Measurements from ENCODE around the gene NOTCH1.
A peak's percentile ranks its signal among the peaks of the same experiment; 100 is the strongest.

The NOTCH1 gene

DNA sequence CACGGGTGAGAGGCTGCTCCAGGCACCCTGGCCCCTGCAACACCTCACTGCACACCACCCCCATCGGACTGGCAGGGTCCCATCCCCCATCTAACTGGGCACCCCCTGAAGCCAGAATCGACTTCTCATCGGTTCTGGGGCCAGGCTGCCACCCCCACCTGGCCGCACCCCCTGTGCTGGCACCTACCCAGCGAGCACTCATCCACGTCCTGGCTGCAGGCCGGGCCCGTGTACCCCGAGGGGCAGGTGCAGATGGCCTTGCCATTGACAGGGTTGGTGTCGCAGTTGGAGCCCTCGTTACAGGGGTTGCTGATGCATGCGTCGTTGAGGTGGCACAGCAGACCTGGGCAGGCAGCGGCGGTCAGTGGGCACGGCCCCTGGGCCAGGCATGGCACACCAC is 27.9 kb downstream of the NOTCH1 start:
- no peak for DNase-seq (ENCODE audit: low spot score)
- POLR2A ChIA-PET (ENCODE audit: low non-redundant PET): no interaction called here
- CTCF ChIA-PET: no interaction called here
- TF ChIP-seq, protein P1, sequence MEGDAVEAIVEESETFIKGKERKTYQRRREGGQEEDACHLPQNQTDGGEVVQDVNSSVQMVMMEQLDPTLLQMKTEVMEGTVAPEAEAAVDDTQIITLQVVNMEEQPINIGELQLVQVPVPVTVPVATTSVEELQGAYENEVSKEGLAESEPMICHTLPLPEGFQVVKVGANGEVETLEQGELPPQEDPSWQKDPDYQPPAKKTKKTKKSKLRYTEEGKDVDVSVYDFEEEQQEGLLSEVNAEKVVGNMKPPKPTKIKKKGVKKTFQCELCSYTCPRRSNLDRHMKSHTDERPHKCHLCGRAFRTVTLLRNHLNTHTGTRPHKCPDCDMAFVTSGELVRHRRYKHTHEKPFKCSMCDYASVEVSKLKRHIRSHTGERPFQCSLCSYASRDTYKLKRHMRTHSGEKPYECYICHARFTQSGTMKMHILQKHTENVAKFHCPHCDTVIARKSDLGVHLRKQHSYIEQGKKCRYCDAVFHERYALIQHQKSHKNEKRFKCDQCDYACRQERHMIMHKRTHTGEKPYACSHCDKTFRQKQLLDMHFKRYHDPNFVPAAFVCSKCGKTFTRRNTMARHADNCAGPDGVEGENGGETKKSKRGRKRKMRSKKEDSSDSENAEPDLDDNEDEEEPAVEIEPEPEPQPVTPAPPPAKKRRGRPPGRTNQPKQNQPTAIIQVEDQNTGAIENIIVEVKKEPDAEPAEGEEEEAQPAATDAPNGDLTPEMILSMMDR (conservative IDR thresholded peaks at IDR 0.05; ENCODE audit: low read depth): no peak
- no peak overlapping the region for H3K27ac ChIP-seq

DNA sequence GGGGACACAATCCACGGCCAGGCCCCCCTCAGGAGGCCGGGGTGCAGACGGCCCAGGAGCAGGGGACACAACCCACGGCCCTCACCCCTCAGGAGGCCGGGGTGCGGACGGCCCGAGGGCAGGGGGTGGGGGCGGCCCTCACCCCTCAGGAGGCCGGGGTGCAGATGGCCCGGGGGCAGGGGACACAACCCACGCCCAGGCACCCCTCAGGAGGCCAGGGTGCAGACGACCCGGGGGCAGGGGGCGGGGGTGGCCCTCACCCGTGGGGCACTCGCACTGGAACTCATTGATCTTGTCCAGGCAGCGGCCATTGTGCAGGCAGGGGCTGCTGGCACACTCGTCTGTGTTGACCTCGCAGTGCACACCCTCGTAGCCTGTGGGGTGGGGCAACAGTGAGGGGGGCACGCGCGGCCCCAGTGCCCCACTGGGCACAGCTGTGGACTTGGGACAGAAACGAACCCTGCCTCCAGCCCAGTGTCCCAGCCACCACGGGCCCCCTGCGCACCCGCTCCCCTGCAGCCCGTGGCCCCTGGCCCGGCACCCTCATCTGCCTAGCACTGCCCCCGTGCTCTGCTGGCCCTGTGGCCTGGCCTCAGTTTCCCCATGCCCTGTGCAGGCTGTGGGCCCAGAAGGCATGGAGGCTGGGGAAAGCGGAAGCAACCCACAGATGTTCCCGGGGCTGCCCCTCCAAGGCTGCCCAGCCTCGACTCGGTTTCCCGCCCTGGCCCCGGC is 28.7 kb downstream of the NOTCH1 start:
- TF ChIP-seq, protein P1 (conservative IDR thresholded peaks at IDR 0.05; ENCODE audit: low read depth): no peak
- DNase-seq (ENCODE audit: low spot score): no peak
- CTCF ChIA-PET: no interaction called here
- no peak overlapping the region for H3K27ac ChIP-seq
- POLR2A ChIA-PET (ENCODE audit: low non-redundant PET): no interaction called here

DNA sequence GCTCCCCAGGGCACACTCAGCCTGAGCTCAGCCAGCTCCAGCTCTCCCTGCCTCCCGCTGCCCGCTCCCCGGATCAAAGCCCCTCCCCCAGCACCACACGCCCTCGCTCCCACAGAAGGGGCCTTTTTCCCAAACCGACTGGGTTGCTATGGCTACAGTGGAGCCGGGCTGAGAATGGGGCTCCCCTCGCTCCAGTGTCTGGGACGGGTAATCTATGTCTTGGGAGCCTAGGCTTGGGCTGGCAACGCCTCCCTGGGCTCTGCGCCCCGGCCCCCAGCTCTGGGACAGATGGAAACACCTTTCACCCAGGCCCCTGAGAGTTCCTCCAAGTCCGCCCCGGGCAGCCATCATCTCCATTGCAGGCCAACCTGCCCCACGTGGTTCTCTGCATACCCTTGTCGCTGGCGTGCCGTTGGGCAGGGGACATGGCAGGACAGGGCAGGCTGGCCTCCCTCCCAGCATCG is 29.6 kb downstream of the NOTCH1 start:
- POLR2A ChIA-PET (ENCODE audit: low non-redundant PET): interaction anchor here (0.6 kb wide), 1 partner anchor 108 kb away, joined by 3 read pairs; no protein-coding TSS in a partner anchor
- CTCF ChIA-PET: interaction anchor here (0.6 kb wide), 1 partner anchor 136 kb away, joined by 3 read pairs; no protein-coding TSS in a partner anchor
- no peak for DNase-seq (ENCODE audit: low spot score)
- peak overlapping the region; percentile 40 for H3K27ac ChIP-seq
- TF ChIP-seq, protein P1 (conservative IDR thresholded peaks at IDR 0.05; ENCODE audit: low read depth): no peak

DNA sequence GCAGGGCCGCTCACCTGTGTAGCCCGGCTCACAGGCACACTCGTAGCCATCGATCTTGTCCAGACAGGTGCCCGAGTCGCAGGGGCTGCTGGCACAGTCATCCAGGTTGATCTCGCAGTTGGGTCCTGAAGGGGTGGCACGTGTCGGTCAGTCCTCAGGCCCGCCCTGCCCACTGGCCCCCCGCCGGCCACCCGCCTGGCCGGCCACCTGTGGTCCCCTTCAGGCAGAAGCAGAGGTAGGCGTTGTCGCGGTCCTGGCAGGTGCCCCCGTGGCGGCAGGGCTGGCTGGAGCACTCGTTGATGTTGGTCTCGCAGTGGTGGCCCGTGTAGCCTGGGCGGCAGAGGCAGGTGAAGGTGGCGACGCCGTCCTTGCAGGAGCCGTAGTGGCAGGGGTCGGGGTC is 30.6 kb downstream of the NOTCH1 start:
- POLR2A ChIA-PET (ENCODE audit: low non-redundant PET): no interaction called here
- H3K27ac ChIP-seq: peak overlapping the region; percentile 40
- TF ChIP-seq, protein P1 (conservative IDR thresholded peaks at IDR 0.05; ENCODE audit: low read depth): no peak
- DNase-seq (ENCODE audit: low spot score): no peak
- CTCF ChIA-PET: no interaction called here

DNA sequence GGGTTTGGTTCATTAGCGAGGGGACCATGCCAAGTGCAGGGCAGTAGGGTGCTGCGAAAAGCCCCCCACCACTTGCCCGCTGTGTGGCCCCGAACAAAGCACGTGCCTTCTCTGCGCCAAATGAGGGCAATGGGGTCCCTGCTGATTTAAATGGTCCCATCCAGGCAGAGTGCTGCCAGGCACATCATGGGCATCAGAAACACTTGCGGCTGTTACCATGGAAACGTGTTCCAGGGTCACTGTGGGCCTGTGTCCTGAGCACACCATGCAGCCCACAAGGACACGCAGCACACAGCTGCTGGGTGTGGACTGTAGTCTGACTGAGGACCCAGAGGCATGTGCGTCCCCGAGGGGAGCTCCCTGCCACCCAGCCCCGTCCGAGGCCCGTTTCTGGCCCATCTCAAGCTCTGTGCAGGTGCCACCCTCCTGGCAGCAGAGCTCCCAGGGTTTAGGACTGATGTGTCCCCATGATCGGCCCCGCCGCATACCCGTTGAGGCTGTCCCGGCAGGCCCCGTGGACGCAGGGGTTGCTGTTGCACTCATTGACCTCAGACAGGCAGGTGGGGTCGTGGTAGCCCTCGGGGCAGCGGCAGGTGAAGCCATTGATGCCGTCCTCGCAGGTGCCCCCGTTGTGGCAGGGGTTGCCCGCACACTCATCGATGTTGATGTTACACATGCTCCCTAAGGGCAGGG is 31.7 kb downstream of the NOTCH1 start:
- TF ChIP-seq, protein P1 (conservative IDR thresholded peaks at IDR 0.05; ENCODE audit: low read depth): no peak
- H3K27ac ChIP-seq: peak overlapping the region; percentile 40
- POLR2A ChIA-PET (ENCODE audit: low non-redundant PET): interaction anchor here (0.7 kb wide), 1 partner anchor 26 kb away, joined by 4 read pairs; no protein-coding TSS in a partner anchor
- no peak for DNase-seq (ENCODE audit: low spot score)
- CTCF ChIA-PET: interaction anchor here (0.6 to 1.0 kb wide), 5 partner anchors 14 to 321 kb away, joined by 3 to 6 read pairs (median 4); no protein-coding TSS in a partner anchor

DNA sequence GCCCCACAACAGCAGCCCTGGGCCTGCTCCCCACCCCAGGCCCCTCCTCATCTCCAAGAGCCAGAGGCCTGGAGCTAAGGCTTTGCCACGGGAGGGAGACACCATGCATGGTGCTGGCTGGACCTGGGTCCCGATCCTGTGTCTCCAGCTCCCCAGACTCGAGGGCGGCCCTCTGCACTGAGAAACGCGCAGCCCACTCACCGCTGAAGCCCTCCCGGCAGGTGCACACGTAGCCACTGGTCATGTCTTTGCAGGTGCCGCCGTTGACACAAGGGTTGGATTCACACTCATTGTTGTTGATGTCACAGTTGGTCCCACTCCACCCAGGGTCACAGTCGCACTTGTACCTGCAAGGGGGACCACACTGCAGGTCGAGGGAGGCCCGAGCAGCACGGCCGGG is 32.7 kb downstream of the NOTCH1 start:
- ChIA-PET CTCF (interaction anchor here (0.7 to 1.1 kb wide), 4 partner anchors 11 to 153 kb away, joined by 3 to 5 read pairs (median 4); no protein-coding TSS in a partner anchor), POLR2A (ENCODE audit: low non-redundant PET) (no interaction called here)
- DNase-seq (ENCODE audit: low spot score): no peak

More for the DNA sequence above, 32.7 kb downstream of the NOTCH1 start:
- TF ChIP-seq, protein P1 (conservative IDR thresholded peaks at IDR 0.05; ENCODE audit: low read depth): no peak
- peak overlapping the region; percentile 40 for H3K27ac ChIP-seq
